ENCODE measurements around the gene ARIH2.

ARIH2 gene

DNA sequence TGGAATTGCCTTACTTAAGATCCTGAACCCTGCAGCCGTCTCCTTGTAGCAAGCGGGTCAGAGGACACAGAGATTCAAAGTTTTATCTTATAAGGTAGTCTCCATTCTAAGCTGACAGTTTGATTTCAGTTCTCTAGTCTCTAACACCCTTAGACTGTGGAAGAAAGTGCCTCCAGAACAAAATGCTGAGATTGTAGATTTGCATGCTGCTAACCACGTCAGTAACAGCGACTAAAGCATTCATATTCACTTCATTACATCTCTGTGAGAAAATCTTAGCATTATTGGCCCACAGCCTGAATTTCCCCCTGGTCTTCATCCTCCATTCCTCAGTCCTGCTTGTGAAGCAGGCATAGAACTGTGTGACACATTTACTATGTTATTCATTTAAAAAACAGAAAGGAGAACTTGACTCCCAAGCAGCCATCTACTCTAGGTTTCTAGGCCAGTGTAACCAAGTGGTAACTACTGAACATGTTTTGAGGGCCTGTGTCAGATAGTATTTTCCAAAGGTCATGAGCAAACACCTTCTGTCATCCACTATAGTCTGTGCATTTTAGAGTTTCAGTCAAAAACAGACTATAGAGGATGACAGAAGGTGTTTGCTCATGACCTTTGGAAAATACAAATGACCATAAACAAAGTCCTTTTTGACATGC is 27.4 kb downstream of the ARIH2 start:
- H3K27me3 ChIP-seq (ENCODE audit: insufficient read depth, poor library complexity, severe bottlenecking): no peaks in the 10 kb centered on the region
- peaks cover 28% of the 10 kb centered on the region for H3K36me3 ChIP-seq (ENCODE audit: low read depth)
- H3K4me3 ChIP-seq (ENCODE audit: severe bottlenecking): no peak overlapping the region
- no peaks in the 10 kb centered on the region for H3K9me3 ChIP-seq (ENCODE audit: severe bottlenecking)
- H3K27ac ChIP-seq (ENCODE audit: poor library complexity, severe bottlenecking): no peak overlapping the region
- ATAC-seq (ENCODE audit: low read depth): no peak
- TF ChIP-seq, protein P1, sequence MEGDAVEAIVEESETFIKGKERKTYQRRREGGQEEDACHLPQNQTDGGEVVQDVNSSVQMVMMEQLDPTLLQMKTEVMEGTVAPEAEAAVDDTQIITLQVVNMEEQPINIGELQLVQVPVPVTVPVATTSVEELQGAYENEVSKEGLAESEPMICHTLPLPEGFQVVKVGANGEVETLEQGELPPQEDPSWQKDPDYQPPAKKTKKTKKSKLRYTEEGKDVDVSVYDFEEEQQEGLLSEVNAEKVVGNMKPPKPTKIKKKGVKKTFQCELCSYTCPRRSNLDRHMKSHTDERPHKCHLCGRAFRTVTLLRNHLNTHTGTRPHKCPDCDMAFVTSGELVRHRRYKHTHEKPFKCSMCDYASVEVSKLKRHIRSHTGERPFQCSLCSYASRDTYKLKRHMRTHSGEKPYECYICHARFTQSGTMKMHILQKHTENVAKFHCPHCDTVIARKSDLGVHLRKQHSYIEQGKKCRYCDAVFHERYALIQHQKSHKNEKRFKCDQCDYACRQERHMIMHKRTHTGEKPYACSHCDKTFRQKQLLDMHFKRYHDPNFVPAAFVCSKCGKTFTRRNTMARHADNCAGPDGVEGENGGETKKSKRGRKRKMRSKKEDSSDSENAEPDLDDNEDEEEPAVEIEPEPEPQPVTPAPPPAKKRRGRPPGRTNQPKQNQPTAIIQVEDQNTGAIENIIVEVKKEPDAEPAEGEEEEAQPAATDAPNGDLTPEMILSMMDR (IDR thresholded peaks at IDR 0.05; ENCODE audit: poor library complexity, severe bottlenecking): no peak
- H3K4me1 ChIP-seq (ENCODE audit: insufficient read depth, poor library complexity, severe bottlenecking): no peaks in the 10 kb centered on the region
- DNase-seq (ENCODE audit: low spot score): no peak

DNA sequence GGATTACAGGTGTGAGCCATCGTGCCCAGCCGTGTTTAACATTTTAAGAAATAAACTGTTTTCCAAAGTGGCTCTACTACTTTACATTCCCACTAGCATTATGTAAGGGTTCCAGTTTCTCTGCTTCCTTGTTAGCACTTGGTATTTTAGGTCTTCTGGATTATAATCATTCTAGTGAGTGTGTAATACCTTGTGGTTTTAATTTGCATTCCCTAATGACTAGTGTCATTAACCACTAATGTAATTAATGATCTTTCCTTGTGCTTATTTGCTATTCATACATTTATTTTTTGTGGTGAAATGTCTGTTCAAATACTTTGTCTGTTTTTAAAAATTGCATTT is 30.7 kb downstream of the ARIH2 start:
- no peaks in the 10 kb centered on the region for H3K9me3 ChIP-seq (ENCODE audit: severe bottlenecking)
- DNase-seq (ENCODE audit: low spot score) (no peak), ATAC-seq (ENCODE audit: low read depth) (no peak)
- H3K27me3 ChIP-seq (ENCODE audit: insufficient read depth, poor library complexity, severe bottlenecking): no peaks in the 10 kb centered on the region
- peaks cover 36% of the 10 kb centered on the region for H3K36me3 ChIP-seq (ENCODE audit: low read depth)
- no peak overlapping the region for H3K4me3 ChIP-seq (ENCODE audit: severe bottlenecking)
- no peak overlapping the region for H3K27ac ChIP-seq (ENCODE audit: poor library complexity, severe bottlenecking)
- TF ChIP-seq, protein P1 (IDR thresholded peaks at IDR 0.05; ENCODE audit: poor library complexity, severe bottlenecking): no peak
- no peaks in the 10 kb centered on the region for H3K4me1 ChIP-seq (ENCODE audit: insufficient read depth, poor library complexity, severe bottlenecking)

GRCh38 chr3:48950051-48950450 is 31.4 kb downstream of the ARIH2 start:
- Histone ChIP-seq H3K27me3 (ENCODE audit: insufficient read depth, poor library complexity, severe bottlenecking) (no peaks in the 10 kb centered on the region), H3K36me3 (ENCODE audit: low read depth) (peaks cover 39% of the 10 kb centered on the region), H3K27ac (ENCODE audit: poor library complexity, severe bottlenecking) (no peak overlapping the region), H3K4me1 (ENCODE audit: insufficient read depth, poor library complexity, severe bottlenecking) (no peaks in the 10 kb centered on the region), H3K4me3 (ENCODE audit: severe bottlenecking) (no peak overlapping the region), H3K9me3 (ENCODE audit: severe bottlenecking) (no peaks in the 10 kb centered on the region)
- DNase-seq (ENCODE audit: low spot score) (no peak), ATAC-seq (ENCODE audit: low read depth) (no peak)
- TF ChIP-seq, protein P1 (IDR thresholded peaks at IDR 0.05; ENCODE audit: poor library complexity, severe bottlenecking): no peak

- Histone ChIP-seq H3K9me3 (ENCODE audit: severe bottlenecking) (no peaks in the 10 kb centered on the region), H3K27me3 (ENCODE audit: insufficient read depth, poor library complexity, severe bottlenecking) (no peaks in the 10 kb centered on the region), H3K4me1 (ENCODE audit: insufficient read depth, poor library complexity, severe bottlenecking) (no peaks in the 10 kb centered on the region), H3K4me3 (ENCODE audit: severe bottlenecking) (no peak overlapping the region), H3K27ac (ENCODE audit: poor library complexity, severe bottlenecking) (no peak overlapping the region), H3K36me3 (ENCODE audit: low read depth) (peaks cover 29% of the 10 kb centered on the region)
- DNase-seq (ENCODE audit: low spot score) (no peak), ATAC-seq (ENCODE audit: low read depth) (no peak)
- TF ChIP-seq, protein P1 (IDR thresholded peaks at IDR 0.05; ENCODE audit: poor library complexity, severe bottlenecking): no peak
Observed at GRCh38 chr3:48951764-48952163, 33.1 kb downstream of the ARIH2 start.

GRCh38 chr3:48952510-48953118 is 34.0 kb downstream of the ARIH2 start:
- DNase-seq (ENCODE audit: low spot score) (no peak), ATAC-seq (ENCODE audit: low read depth) (no peak)
- Histone ChIP-seq H3K27me3 (ENCODE audit: insufficient read depth, poor library complexity, severe bottlenecking) (no peaks in the 10 kb centered on the region), H3K36me3 (ENCODE audit: low read depth) (peaks cover 38% of the 10 kb centered on the region), H3K27ac (ENCODE audit: poor library complexity, severe bottlenecking) (no peak overlapping the region), H3K4me1 (ENCODE audit: insufficient read depth, poor library complexity, severe bottlenecking) (no peaks in the 10 kb centered on the region), H3K4me3 (ENCODE audit: severe bottlenecking) (no peak overlapping the region), H3K9me3 (ENCODE audit: severe bottlenecking) (no peaks in the 10 kb centered on the region)
- TF ChIP-seq, protein P1 (IDR thresholded peaks at IDR 0.05; ENCODE audit: poor library complexity, severe bottlenecking): peak; percentile 14

All from RWPE2 (cell line).